ENCODE results near the gene ST6GALNAC2.
"Not testable (repeated sequence)": the region's sequence is repeated elsewhere in the genome, so short reads cannot be mapped to it uniquely, and the experiment has no call there.

ST6GALNAC2 gene

DNA sequence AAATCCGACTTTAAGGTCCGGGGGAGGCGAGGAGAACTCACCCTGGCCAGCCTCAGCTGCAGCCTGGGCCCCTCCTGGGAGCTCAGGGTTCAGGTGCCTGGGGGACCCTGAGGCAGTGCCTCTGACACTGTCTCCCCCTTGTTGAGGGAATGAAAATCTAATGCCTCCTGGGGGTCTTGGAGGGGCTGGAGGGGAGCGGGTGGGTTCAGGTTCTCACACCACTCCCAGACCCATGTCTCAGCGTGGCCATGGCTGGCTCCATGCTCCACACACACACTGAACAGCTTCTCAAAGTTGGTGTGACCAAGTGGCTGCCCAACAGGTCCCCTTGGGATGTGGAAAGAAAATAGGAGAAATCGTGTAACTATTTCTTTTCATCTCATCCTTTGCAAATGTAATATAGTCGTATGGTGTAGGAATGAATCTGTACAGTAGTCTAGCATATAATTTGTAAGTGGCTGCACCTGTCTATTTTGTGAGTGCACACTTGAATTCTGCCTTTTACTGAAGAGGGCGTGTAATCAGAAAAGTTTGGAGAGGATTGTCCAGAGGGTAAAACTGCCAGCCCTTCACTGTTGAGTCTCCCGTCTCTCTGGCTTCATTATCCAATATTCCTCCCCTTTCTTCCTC is 46.6 kb downstream of the ST6GALNAC2 start:
- no peak for DNase-seq

DNA sequence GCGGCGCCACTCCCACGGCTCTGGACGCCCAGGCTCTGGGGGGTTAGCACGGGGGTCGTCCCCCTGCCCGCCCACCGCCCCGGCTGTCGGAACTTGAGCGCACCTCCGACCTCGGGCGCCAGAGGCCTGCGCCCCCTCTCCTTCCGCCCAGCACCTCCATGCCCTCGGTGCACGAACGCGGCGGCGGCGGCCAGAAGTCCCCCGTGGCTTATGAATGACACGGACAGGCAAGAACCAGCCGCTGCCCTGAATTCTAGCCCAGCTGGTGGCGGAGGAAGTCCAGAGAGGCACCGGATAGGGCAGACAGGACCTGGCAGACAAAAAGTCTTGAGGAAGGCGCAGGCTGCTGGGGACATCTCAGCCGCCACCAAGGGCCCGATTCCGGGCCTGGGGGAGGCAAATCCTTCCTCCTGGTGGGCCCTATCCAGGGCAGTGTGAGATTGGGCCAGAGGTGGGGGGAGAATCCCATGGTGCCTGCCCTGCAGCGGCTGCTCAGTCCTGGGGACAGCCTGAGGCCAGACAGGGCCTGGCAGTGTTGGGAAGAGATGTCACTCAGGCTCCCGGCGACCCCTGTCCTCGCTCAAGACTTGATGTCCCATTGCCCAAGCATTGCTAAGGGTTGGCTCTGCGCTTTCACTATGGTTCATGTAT is 47.3 kb downstream of the ST6GALNAC2 start:
- DNase-seq: no peak

- no peak for DNase-seq
These were observed 47.9 kb downstream of the ST6GALNAC2 start, which contains the start of gene CYGB for GRCh38 chr17:76537578-76538280. Gene CYGB (minus strand): TSS chr17:76537709. CDS start chr17:76537542, 167 bp downstream.

GRCh38 chr17:76537288-76537577 is 48.4 kb downstream of the ST6GALNAC2 start:
- no peak for DNase-seq

DNA sequence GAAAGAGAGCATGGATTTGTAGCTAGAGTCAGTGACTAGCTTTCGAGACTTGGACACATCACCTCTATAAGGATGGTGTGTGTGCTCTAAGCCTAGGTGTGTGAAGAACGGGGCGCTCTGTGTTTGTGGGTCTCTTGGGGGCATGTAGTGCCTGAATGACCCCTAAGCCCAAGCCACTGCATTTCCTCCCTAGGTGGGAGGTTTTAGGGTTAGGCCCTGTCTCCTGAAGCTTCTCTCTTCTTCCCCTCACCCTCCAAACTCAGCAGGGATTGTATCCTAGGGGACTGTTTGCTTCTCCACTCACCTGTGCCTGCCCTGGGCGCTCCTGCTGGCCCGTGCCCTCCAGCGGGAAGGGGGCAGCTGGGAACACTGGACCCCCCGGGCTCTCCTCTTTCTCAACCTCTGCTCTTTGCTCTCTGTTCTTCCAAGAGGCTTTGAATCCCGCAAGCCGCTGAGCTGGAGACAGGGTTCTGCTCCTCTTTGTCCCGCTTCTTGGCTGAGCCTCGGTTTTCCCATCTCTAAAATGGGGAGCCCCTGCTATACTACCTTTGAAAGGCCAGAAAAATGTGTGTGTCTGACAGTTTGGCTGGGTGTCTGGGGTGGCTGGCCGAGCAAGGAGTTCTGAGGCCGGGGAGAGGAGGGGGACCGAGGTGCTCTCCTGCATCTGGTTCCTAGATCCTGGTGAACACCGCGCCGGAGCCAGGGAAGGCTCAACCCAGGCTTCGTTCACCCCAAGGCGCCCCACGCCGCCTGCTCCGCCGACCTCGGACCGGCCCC is 49.0 kb downstream of the ST6GALNAC2 start:
- DNase-seq: no peak

DNA sequence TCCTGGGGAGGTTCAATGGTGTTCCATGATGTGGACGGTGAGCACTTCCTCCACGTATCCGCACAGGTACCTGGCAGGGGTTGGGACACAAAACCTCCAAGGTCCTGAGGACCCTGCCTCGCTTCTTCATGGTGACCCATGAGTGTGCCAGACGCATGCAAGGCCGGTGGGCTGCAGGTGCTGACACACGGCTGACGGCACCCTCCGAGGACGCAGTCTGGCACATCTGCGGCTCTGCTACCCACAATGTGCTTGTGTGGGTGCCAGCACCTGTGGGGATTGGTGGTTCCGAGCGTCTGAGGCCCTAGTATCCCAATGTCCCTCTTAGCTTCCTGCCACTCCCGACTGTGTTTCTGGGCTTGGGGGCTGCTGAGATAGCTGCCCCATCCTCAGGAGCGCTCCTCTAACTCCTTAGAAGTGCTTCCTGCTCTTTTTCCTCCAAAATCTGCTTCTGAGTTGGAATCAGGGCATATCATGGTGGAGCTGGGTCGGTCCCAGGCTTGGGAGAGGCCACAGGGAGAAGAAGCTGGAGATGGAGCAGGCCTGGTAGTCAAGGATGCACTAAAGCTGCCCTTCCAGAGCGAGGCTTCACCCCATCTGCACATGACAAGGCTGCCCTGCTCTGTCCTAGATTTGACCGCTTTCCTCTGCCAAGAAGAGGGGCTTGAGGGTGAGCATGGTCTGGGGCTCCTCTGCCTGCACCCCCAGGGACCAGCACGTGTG is 49.7 kb downstream of the ST6GALNAC2 start:
- no peak for DNase-seq

- no peak for DNase-seq
These were observed 50.6 kb downstream of the ST6GALNAC2 start for GRCh38 chr17:76534831-76535732.

DNA sequence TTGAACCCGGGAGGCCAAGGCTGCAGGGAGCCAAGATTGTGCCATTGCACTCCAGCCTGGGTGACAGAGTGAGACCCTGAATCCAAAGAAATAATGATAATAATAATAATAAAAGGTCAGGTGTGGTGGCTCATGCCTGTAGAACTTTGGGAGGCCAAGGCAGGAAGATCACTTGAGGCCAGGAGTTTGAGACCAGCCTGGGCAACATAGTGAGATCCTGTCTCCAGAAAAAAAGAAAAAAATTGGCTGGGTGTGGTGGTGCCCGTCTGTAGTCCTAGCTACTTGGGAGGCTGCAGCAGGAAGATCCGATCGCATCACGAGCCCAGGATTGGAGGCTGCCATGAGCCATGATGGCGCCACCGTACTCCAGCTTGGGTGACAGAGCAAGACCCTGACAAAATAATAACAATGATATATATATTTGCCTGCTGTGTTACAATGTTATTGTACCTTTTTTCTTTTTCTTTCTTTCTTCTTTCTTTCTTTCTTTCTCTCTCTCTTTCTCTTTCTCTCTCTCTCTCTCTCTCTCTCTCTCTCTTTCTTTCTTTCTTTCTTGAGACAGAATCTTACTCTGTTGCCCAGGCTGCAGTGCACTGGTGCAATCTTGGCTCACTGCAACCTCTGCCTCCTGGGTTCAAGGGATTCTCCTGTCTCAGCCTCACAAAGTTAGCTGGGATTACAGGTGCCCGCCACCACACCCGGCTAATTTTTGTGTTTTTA is 51.9 kb downstream of the ST6GALNAC2 start:
- DNase-seq: not testable (repeated sequence)

- DNase-seq: no peak
These were observed 53.5 kb downstream of the ST6GALNAC2 start for GRCh38 chr17:76532072-76532651.

DNA sequence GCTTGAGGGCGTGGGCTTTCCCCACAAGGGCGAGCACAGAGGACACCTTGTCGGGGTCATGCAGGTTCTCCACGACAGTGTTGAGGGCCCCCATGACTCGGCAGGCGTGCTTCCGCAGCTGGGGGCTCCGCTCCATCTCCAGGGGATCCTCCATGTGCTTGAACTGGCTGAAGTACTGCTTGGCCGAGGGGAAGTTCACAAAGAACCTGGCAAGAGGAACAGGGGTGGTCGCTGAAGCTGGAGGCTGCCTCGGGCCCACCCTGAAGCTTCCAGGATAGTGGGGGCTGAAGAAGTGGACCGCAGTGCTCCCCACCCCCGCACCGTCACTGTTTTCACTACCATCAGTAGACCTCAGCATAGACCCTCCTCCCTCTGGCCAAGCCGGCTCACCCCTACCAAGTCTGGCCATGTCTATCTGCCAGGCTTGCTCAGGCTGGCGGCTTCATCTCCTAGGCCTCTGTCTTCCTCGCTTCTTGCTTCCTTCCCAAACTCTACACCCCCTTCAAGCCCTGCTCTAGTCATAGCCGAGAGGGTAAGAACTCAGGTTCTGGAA is 54.1 kb downstream of the ST6GALNAC2 start:
- DNase-seq: no peak

- no peak for DNase-seq
These were observed 54.7 kb downstream of the ST6GALNAC2 start for GRCh38 chr17:76530811-76531485.

GRCh38 chr17:76530095-76530723 is 55.5 kb downstream of the ST6GALNAC2 start:
- DNase-seq: no peak

DNA sequence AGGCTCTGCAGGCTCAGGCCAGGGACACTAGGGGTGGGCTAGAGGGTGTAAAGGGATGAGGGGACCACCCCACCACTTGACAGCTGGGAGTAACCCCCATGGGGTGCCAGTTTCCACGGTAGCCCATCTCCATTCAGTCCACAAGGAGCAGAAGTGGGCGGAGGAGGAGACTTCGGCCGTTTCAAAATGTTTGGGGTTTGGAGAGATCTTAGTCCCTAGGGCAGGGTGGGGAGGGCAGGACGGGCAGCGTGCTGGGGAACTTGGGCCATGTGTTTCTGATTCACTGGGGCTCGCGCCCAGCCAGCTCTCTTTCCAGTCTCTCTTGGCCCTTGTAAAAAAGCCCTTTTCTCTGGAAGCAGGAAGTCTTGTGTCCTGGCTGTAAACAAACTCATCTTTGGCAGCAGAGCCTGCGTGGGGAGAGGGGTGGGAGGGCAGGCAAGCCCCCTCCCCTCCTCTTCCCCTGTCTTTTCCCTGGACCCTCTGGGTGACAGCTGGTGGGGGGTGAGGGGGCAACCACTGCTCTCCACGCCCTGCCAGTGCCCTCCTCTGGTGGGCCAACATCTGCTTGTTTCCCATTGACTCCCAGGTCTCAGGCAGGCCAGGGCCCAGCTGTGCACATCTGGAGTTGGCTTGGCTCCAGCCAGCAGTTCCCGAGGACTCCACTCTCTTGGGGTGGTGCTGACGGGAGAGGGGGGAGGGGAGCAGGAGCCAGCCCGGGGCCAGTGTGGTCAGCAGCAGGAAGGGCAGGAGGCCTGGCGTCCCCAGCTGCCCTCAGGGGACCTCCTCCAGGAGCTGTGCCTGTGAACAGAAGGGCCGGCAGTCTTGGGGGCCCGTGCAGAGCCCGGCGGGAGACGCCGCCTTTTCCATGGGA is 56.2 kb downstream of the ST6GALNAC2 start:
- no peak for DNase-seq

DNA sequence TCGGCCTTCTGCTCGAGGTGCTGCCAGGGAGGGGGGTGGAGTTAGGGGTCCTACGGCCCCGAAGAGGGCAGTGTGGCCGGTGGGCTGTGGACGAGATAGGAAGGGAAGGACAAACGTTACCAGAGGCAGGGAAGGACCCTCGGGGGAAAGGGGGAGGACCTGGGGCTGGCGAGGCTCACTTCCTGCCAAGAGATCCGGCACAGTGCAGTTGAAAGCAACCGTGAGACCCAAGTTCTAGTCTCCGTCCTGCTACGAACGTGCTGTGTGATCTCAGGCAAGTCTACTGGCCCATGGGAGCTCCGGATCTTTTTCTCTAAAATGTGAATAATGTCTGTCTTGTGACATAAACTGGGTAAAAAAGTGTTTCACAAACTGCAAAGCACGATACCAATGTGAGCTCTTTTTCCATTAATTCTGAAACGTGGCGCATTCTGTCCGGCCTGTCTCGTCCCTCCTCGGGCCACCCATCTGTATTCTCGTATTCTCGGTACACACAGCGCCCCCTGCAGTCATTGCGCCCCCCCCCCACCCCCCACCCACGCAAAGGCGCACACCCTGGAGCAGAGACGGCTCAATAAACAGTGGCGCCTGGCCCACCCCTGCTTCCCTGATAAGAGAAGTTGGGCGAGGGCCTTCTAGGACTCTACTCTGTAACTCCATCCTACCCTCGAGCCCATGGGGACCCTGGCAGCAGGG is 57.0 kb downstream of the ST6GALNAC2 start:
- no peak for DNase-seq

DNA sequence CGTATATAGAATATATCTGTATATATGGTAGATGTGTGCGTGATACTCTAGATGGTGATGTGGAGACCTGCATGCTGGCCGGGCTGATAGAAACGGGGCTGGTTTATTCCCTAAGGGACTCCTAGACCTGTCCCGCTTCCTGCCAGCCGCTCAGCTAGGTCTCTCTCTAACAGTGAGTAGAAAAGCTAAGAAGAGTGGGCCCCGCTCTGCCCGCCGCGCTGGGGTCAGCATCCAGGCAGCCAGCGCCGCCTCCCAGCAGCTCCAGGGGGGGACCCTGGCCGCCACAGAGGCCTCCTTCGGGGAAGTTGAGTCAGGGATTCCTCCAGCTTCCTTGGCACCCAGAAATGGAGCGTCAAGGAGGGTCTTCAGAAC is 57.5 kb downstream of the ST6GALNAC2 start:
- no peak for DNase-seq

GRCh38 chr17:76527430-76528111 is 58.1 kb downstream of the ST6GALNAC2 start:
- DNase-seq: no peak

DNA sequence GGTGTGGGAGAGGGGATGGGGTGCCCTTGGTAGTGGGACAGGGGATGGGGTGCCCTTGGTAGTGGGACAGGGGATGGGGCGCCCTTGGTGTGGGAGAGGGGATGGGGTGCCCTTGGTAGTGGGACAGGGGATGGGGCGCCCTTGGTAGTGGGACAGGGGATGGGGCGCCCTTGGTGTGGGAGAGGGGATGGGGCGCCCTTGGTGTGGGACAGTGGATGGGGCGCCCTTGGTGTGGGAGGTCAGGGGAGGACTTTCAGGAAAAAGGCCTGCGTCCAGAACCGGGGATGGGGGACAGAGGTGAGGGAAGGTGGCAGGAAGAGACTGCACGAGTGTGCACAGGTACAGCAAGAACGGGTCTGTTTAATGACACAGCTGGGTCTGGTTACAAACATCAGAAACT is 58.6 kb downstream of the ST6GALNAC2 start:
- DNase-seq: not testable (repeated sequence)
